Stimulated activated CD8-positive, alpha-beta memory T cell treated with anti-CD3 and anti-CD28 coated beads, Interleukin-2, amount 100 ng/mL, for 1 hour (primary cell): ENCODE measurements around the gene RIPK1.
A peak's percentile ranks its signal among the peaks of the same experiment; 100 is the strongest.

Experiments
- DNase-seq, 2 donors: peaks; one replicate each; pipeline ENCODE4 v3.0.0-alpha.2; 2020; ENCODE audit warnings: low read depth in 2 of 2

RIPK1 gene

GRCh38 chr6:3162565-3163247 is 94.4 kb downstream of the RIPK1 start:
- peak; percentile 37 to 40 for DNase-seq

- DNase-seq: no peak
Measured at GRCh38 chr6:3163248-3163594, 94.9 kb downstream of the RIPK1 start.

GRCh38 chr6:3164388-3164787 is 96.1 kb downstream of the RIPK1 start:
- no peak for DNase-seq
